Cardiac muscle cell (in vitro differentiated cells and primary cell): ENCODE measurements around the gene HP1BP3. TPM values are rescaled to one million over a fixed set of nuclear protein-coding genes. Genes with fewer than 3 reads are reported as not detected.

Source experiments
- DNase-seq, 2 donors: peaks; one replicate each; pipeline versions ENCODE4 v3.0.0 to v3.0.0-alpha.2; 2010 to 2017; ENCODE audit warnings: low read depth in 1 of 2, low spot score in 1 of 2
- H3K27ac ChIP-seq: fragments of 200-600 bp; sonication (generic); 2 replicates; pipeline ENCODE4 v1.5.1; 2016
- H3K27me3 ChIP-seq: fragments of 200-600 bp; sonication (generic); 2 replicates; pipeline ENCODE4 v1.6.0; 2016; ENCODE audit warnings: control low read depth
- H3K36me3 ChIP-seq: fragments of 200-600 bp; sonication (generic); 2 replicates; pipeline ENCODE4 v1.5.1; 2016; ENCODE audit warnings: control low read depth
- H3K4me1 ChIP-seq: fragments of 200-600 bp; sonication (generic); 2 replicates; pipeline ENCODE4 v1.8.1; 2017; ENCODE audit warnings: low read depth, mild to moderate bottlenecking, mixed run types
- H3K4me3 ChIP-seq: fragments of 200-600 bp; sonication (generic); 2 replicates; pipeline ENCODE4 v1.5.1; 2016; ENCODE audit warnings: mild to moderate bottlenecking
- H3K9me3 ChIP-seq: fragments of 200-600 bp; sonication (generic); 2 replicates; pipeline ENCODE4 v1.5.1; 2017; ENCODE audit warnings: low read depth, mild to moderate bottlenecking, control low read depth
- CTCF ChIP-seq: IDR thresholded peaks from 2 replicates; pipeline ENCODE4 v1.5.1; 2012; ENCODE audit warnings: low read depth, mild to moderate bottlenecking, low read length
- polyA plus RNA-seq: library from polyadenylated mRNA; unstranded; fragments of >200 nt; fragmentation: Nextera tagmentation; extraction: Ambion mirVana; gene quantifications from 2 replicates; pipeline ENCODE4 v1.2.1, GENCODE V29; 2016
- total RNA-seq: library from RNA; depleted of rRNA; stranded (reverse); fragments of >200 nt; gene quantifications from 2 replicates; pipeline ENCODE4 v1.2.3, GENCODE V29; 2016

The HP1BP3 gene
- total and polyA plus RNA-seq, 2 experiments from 2014 or later, result 91.0 to 178 TPM

GRCh38 chr1:20697563-20697962 is 89.5 kb downstream of the HP1BP3 start:
- H3K4me1 ChIP-seq, result no peaks in the 10 kb centered on the region
- H3K36me3 ChIP-seq, result no peaks in the 10 kb centered on the region
- H3K4me3 ChIP-seq, result no peak overlapping the region
- no peak for TF ChIP-seq CTCF
- peak overlapping the region; percentile 88 for H3K27ac ChIP-seq
- H3K9me3 ChIP-seq, result no peaks in the 10 kb centered on the region
- H3K27me3 ChIP-seq, result no peaks in the 10 kb centered on the region
- peak in 1 of 2 donors; percentile 14 for DNase-seq

GRCh38 chr1:20696397-20697333 is 90.4 kb downstream of the HP1BP3 start:
- no peaks in the 10 kb centered on the region for H3K9me3 ChIP-seq
- H3K27ac ChIP-seq, result peak overlapping the region; percentile 88
- no peaks in the 10 kb centered on the region for H3K27me3 ChIP-seq
- DNase-seq, result peak; percentile 95 to 97
- H3K36me3 ChIP-seq, result no peaks in the 10 kb centered on the region
- no peaks in the 10 kb centered on the region for H3K4me1 ChIP-seq
- H3K4me3 ChIP-seq, result peak overlapping the region; percentile 39
- TF ChIP-seq CTCF, result peak; percentile 75

GRCh38 chr1:20695515-20695914 is 91.6 kb downstream of the HP1BP3 start:
- Histone ChIP-seq H3K4me3 (no peak overlapping the region), H3K36me3 (no peaks in the 10 kb centered on the region), H3K27me3 (no peaks in the 10 kb centered on the region), H3K4me1 (no peaks in the 10 kb centered on the region), H3K27ac (no peak overlapping the region), H3K9me3 (no peaks in the 10 kb centered on the region)
- no peak for DNase-seq
- TF ChIP-seq CTCF, result no peak

- no peak for DNase-seq
- no peak for TF ChIP-seq CTCF
- no peaks in the 10 kb centered on the region for H3K4me1 ChIP-seq
- H3K27ac ChIP-seq, result no peak overlapping the region
- no peaks in the 10 kb centered on the region for H3K27me3 ChIP-seq
- no peaks in the 10 kb centered on the region for H3K36me3 ChIP-seq
- no peaks in the 10 kb centered on the region for H3K9me3 ChIP-seq
- H3K4me3 ChIP-seq, result no peak overlapping the region
Measured at GRCh38 chr1:20693623-20694022, 93.5 kb downstream of the HP1BP3 start.

Other genes with a start within 250 kb of the HP1BP3 start
- gene FAM43B, start 234.7 kb downstream of the HP1BP3 start, total RNA-seq, result 3.6 and 3.8 TPM in 2 replicates
- gene FAM43B, start 234.7 kb downstream of the HP1BP3 start, polyA plus RNA-seq, result 3.7 and 7.6 TPM in 2 replicates
- gene CDA, start 198.2 kb downstream of the HP1BP3 start, total RNA-seq, result not detected in 2 replicates
- gene CDA, start 198.2 kb downstream of the HP1BP3 start, polyA plus RNA-seq, result not detected in 2 replicates
- 135 and 166 TPM in 2 replicates for gene PINK1, start 153.8 kb downstream of the HP1BP3 start, total RNA-seq
- gene PINK1, start 153.8 kb downstream of the HP1BP3 start, polyA plus RNA-seq, result 174 and 179 TPM in 2 replicates
- 176 and 223 TPM in 2 replicates for gene DDOST, start 125.9 kb downstream of the HP1BP3 start, total RNA-seq
- gene DDOST, start 125.9 kb downstream of the HP1BP3 start, polyA plus RNA-seq, result 308 and 326 TPM in 2 replicates
- 1.9 and 15.0 TPM in 2 replicates for gene KIF17, start 69.3 kb downstream of the HP1BP3 start, total RNA-seq
- gene KIF17, start 69.3 kb downstream of the HP1BP3 start, polyA plus RNA-seq, result 1.1 and 8.4 TPM in 2 replicates
- gene SH2D5, start 54.6 kb downstream of the HP1BP3 start, total RNA-seq, result 0.98 and 1.9 TPM in 2 replicates
- gene SH2D5, start 54.6 kb downstream of the HP1BP3 start, polyA plus RNA-seq, result 1.1 and 1.4 TPM in 2 replicates